Neural cell (in vitro differentiated cells): ENCODE results near the gene TELO2. TPM values are rescaled to one million over a fixed set of nuclear protein-coding genes. Genes with fewer than 3 reads are reported as not detected.

Experiments
- H2AFZ ChIP-seq: fragments of 200-600, 300-800 bp; sonication (generic), shearing (Covaris generic); 2 replicates; pipeline ENCODE4 v1.6.0; 2014; ENCODE audit warnings: low read depth, mild to moderate bottlenecking, antibody characterized with exemption, low read length, moderate library complexity
- H3F3A ChIP-seq: fragments of 200-600 bp; shearing (Covaris generic); 2 replicates; pipeline ENCODE4 v1.6.1; 2016; ENCODE audit warnings: mild to moderate bottlenecking, moderate library complexity, mixed read lengths, antibody characterized with exemption, low read length; ENCODE audit not compliant: insufficient read depth, poor library complexity, severe bottlenecking
- H3K27ac ChIP-seq: fragments of 200-600, 300-800 bp; sonication (generic), shearing (Covaris generic); 2 replicates; pipeline ENCODE4 v1.5.1; 2014; ENCODE audit warnings: mild to moderate bottlenecking, low read length, moderate library complexity
- H3K27me3 ChIP-seq: fragments of 300-800, 200-600 bp; sonication (generic), shearing (Covaris generic); 2 replicates; pipeline ENCODE4 v1.6.0; 2014; ENCODE audit warnings: mild to moderate bottlenecking, low read depth, low read length, moderate library complexity; ENCODE audit not compliant: insufficient read depth
- H3K36me3 ChIP-seq: fragments of 300-800, 200-600 bp; sonication (generic), shearing (Covaris generic); 2 replicates; pipeline ENCODE4 v1.5.1; 2014; ENCODE audit warnings: mild to moderate bottlenecking, antibody characterized with exemption, low read length, moderate library complexity; ENCODE audit not compliant: insufficient read depth
- H3K4me2 ChIP-seq: fragments of 300-800, 200-600 bp; sonication (generic), shearing (Covaris generic); 2 replicates; pipeline ENCODE4 v1.6.0; 2014; ENCODE audit warnings: mild to moderate bottlenecking, low read length
- H3K4me3 ChIP-seq: fragments of 300-800, 200-600 bp; sonication (generic), shearing (Covaris generic); 2 replicates; pipeline ENCODE4 v1.5.1; 2014; ENCODE audit warnings: mild to moderate bottlenecking, low read length, moderate library complexity
- H3K79me2 ChIP-seq: fragments of 200-600 bp; shearing (Covaris generic); replicated peaks from 2 replicates; pipeline ENCODE4 v1.6.0; 2014; ENCODE audit warnings: mild to moderate bottlenecking, low read length, moderate library complexity; ENCODE audit not compliant: insufficient read depth
- H3K9ac ChIP-seq: fragments of 300-800, 200-600 bp; sonication (generic), shearing (Covaris generic); 2 replicates; pipeline ENCODE4 v1.6.1; 2016; ENCODE audit warnings: mild to moderate bottlenecking, low read length, mixed read lengths
- H3K9me2 ChIP-seq: fragments of 200-600 bp; shearing (Covaris generic); 2 replicates; pipeline ENCODE4 v1.6.1; 2016; ENCODE audit warnings: mild to moderate bottlenecking, low read length, mixed read lengths; ENCODE audit not compliant: insufficient read depth
- H3K9me3 ChIP-seq: fragments of 200-600, 300-800 bp; sonication (generic), shearing (Covaris generic); 2 replicates; pipeline ENCODE4 v1.6.1; 2016; ENCODE audit warnings: mild to moderate bottlenecking, mixed run types, low read length, moderate library complexity, mixed read lengths
- H4K20me1 ChIP-seq: fragments of 200-600 bp; shearing (Covaris generic); 2 replicates; pipeline ENCODE4 v1.6.1; 2016; ENCODE audit warnings: mild to moderate bottlenecking, mixed run types; ENCODE audit not compliant: insufficient read depth
- EP300 ChIP-seq: fragments of 450-650 bp; conservative IDR thresholded peaks from 2 replicates; pipeline ENCODE4 v1.6.1; 2014; ENCODE audit warnings: antibody characterized with exemption, mild to moderate bottlenecking, moderate library complexity; ENCODE audit not compliant: poor library complexity, severe bottlenecking
- EZH2 ChIP-seq: fragments of 200-600, 300-800 bp; shearing (Covaris generic), sonication (generic); IDR thresholded peaks from 2 replicates; pipeline ENCODE4 v1.6.1; 2014; ENCODE audit warnings: antibody characterized with exemption, low read length, borderline replicate concordance, mild to moderate bottlenecking; ENCODE audit not compliant: insufficient read depth, poor library complexity, severe bottlenecking
- MXI1 ChIP-seq: fragments of 450-650 bp; conservative IDR thresholded peaks from 2 replicates; pipeline ENCODE4 v1.6.1; 2014; ENCODE audit warnings: antibody characterized with exemption, mild to moderate bottlenecking; ENCODE audit not compliant: poor library complexity, severe bottlenecking
- POLR2AphosphoS5 ChIP-seq: IDR thresholded peaks from 2 replicates; pipeline ENCODE4 v1.6.1; 2012
- RAD21 ChIP-seq: fragments of 450-650 bp; conservative IDR thresholded peaks from 2 replicates; pipeline ENCODE4 v1.6.1; 2014; ENCODE audit warnings: antibody characterized with exemption, mild to moderate bottlenecking, moderate library complexity
- SMC3 ChIP-seq: fragments of 450-650 bp; conservative IDR thresholded peaks from 2 replicates; pipeline ENCODE4 v1.6.1; 2014; ENCODE audit warnings: antibody characterized with exemption, mild to moderate bottlenecking, moderate library complexity; ENCODE audit not compliant: poor library complexity
- TAF1 ChIP-seq: IDR thresholded peaks from 2 replicates; pipeline ENCODE4 v1.6.1; 2012; ENCODE audit warnings: low read depth
- polyA minus RNA-seq: library from RNA; depleted of rRNA, polyadenylated mRNA; stranded (reverse); fragments of >200 nt; gene quantifications from 2 replicates; pipeline ENCODE4 v1.2.3, GENCODE V29; 2014
- polyA plus RNA-seq: library from polyadenylated mRNA; depleted of rRNA; stranded (reverse); fragments of >200 nt; gene quantifications from 2 replicates; pipeline ENCODE4 v1.2.3, GENCODE V29; 2014
- TF ChIP-seq, protein P1 (sequence below): fragments of 450-650 bp; IDR thresholded peaks from 2 replicates; pipeline ENCODE4 v1.5.1; 2014; ENCODE audit warnings: antibody characterized with exemption, mild to moderate bottlenecking, moderate library complexity; ENCODE audit not compliant: poor library complexity, severe bottlenecking
- TF ChIP-seq, protein P2 (sequence below): IDR thresholded peaks from 2 replicates; pipeline ENCODE4 v1.6.1; 2012; ENCODE audit warnings: borderline replicate concordance

The TELO2 gene
- polyA plus RNA-seq = 50.4 and 55.5 TPM in 2 replicates
- 28.0 and 35.1 TPM in 2 replicates for polyA minus RNA-seq

DNA sequence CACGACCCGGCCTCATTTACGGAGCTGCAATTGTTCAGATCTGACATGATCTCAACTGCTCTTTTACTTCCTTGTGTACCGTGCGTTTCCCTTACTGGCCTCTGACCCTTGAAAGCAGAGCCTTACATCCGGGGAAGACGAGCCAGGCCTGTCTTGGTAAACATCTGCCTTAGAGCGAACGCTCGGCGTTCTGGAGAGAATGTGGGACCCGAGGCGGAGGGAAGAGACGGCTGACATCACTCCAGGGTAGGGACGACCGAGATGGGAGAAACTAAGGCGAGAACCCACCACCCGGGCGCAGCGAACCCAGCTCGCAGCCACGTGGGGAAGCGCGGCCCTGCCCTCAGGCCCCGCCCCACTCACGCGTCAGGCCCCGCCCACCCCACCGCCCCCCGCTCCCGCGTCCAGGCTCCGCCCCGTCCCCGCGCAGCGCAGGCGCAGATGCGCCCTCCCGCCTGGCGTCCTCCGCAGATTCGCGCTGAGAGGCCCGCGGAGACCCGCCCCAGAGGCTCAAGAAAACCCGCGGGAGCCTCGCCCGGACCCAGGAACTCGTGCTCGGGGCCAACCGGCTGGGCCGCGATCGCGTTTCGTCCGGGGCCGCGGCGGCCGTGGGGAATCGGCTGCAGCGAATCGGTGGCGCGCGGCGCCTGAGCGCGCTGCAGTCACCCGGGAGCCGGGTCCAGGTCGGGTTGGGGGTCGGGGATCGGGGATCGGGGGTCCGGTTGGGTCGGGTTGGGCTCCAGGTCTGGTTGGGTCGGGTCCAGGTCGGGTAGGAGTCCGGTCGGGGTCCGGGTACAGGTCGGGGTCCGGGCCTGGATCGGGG is at the start of gene TELO2:
TSS of gene TELO2 (plus strand) at position 438 of the 823 bp plus-strand sequence. CDS start 922 bp downstream, outside the sequence.
- Histone ChIP-seq H3K79me2 (no peaks in the 10 kb centered on the region), H3K4me2 (peak within 1 kb of the TSS; percentile 77), H3K9me2 (no peaks in the 10 kb centered on the region), H4K20me1 (no peaks in the 10 kb centered on the region), H3F3A (no peaks in the 10 kb centered on the region), H3K9ac (peak within 1 kb of the TSS; percentile 85), H2AFZ (peak within 1 kb of the TSS; percentile 45), H3K4me3 (peak within 1 kb of the TSS; percentile 92), H3K9me3 (no peaks in the 10 kb centered on the region), H3K27ac (peak within 1 kb of the TSS; percentile 61), H3K27me3 (no peaks in the 10 kb centered on the region), H3K36me3 (no peaks in the 10 kb centered on the region)
- TF ChIP-seq MXI1 (peak; percentile 80), EZH2 (no peak), SMC3 (peak; percentile 9), RAD21 (no peak), TAF1 (peak; percentile 72), EP300 (peak; percentile 98), POLR2AphosphoS5 (peak; percentile 71)
- TF ChIP-seq, protein P1, sequence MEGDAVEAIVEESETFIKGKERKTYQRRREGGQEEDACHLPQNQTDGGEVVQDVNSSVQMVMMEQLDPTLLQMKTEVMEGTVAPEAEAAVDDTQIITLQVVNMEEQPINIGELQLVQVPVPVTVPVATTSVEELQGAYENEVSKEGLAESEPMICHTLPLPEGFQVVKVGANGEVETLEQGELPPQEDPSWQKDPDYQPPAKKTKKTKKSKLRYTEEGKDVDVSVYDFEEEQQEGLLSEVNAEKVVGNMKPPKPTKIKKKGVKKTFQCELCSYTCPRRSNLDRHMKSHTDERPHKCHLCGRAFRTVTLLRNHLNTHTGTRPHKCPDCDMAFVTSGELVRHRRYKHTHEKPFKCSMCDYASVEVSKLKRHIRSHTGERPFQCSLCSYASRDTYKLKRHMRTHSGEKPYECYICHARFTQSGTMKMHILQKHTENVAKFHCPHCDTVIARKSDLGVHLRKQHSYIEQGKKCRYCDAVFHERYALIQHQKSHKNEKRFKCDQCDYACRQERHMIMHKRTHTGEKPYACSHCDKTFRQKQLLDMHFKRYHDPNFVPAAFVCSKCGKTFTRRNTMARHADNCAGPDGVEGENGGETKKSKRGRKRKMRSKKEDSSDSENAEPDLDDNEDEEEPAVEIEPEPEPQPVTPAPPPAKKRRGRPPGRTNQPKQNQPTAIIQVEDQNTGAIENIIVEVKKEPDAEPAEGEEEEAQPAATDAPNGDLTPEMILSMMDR = no peak
- TF ChIP-seq, protein P2, sequence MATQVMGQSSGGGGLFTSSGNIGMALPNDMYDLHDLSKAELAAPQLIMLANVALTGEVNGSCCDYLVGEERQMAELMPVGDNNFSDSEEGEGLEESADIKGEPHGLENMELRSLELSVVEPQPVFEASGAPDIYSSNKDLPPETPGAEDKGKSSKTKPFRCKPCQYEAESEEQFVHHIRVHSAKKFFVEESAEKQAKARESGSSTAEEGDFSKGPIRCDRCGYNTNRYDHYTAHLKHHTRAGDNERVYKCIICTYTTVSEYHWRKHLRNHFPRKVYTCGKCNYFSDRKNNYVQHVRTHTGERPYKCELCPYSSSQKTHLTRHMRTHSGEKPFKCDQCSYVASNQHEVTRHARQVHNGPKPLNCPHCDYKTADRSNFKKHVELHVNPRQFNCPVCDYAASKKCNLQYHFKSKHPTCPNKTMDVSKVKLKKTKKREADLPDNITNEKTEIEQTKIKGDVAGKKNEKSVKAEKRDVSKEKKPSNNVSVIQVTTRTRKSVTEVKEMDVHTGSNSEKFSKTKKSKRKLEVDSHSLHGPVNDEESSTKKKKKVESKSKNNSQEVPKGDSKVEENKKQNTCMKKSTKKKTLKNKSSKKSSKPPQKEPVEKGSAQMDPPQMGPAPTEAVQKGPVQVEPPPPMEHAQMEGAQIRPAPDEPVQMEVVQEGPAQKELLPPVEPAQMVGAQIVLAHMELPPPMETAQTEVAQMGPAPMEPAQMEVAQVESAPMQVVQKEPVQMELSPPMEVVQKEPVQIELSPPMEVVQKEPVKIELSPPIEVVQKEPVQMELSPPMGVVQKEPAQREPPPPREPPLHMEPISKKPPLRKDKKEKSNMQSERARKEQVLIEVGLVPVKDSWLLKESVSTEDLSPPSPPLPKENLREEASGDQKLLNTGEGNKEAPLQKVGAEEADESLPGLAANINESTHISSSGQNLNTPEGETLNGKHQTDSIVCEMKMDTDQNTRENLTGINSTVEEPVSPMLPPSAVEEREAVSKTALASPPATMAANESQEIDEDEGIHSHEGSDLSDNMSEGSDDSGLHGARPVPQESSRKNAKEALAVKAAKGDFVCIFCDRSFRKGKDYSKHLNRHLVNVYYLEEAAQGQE = no peak

DNA sequence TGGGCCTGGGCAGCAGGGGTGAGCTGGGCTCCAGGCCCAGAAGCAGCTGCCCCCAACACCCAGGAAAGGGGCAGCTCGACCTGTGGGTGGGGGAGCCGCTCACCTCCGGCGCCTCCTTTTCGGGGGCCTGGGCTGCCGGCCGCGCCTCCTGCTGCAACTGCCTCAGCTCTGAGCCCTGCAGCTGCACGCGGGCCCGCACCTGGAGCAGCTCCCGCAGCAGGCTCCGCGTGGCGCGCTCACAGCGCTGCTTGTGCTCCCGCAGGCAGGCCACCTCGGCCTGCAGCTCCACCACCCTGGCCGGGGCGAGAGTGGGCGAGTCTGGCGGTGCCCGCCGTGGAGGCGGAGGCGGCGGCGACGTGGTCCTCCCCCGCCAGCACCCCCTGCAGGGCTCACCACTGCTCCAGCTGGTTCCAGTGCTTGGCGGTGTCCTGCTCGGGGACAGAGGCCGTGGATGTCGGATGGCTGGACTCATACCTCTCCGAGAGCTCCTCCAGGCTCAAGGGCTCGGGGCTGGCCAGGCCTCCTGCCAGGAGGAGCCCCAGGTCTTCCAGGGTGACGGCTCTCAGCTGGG is 49.7 kb upstream of the TELO2 start:
- Histone ChIP-seq H3K9ac (no peak overlapping the region), H3K9me3 (no peaks in the 10 kb centered on the region), H4K20me1 (no peaks in the 10 kb centered on the region), H3K9me2 (no peaks in the 10 kb centered on the region), H3K4me3 (no peak overlapping the region), H3K36me3 (no peaks in the 10 kb centered on the region), H3K27ac (no peak overlapping the region), H3K4me2 (no peak overlapping the region), H3K79me2 (no peaks in the 10 kb centered on the region), H2AFZ (no peak overlapping the region), H3F3A (no peaks in the 10 kb centered on the region), H3K27me3 (no peaks in the 10 kb centered on the region)
- no peak for TF ChIP-seq EP300
- TF ChIP-seq MXI1 = no peak
- no peak for TF ChIP-seq EZH2
- TF ChIP-seq RAD21 = no peak
- TF ChIP-seq SMC3 = no peak
- no peak for TF ChIP-seq POLR2AphosphoS5
